ENCODE data around the gene PCGF1. TPM values are rescaled to one million over a fixed set of nuclear protein-coding genes. Genes with fewer than 3 reads are reported as not detected.

The PCGF1 gene
- total and polyA plus RNA-seq, 9 of the 15 experiments (the other 6 are each of a cell fraction or from before 2014, with no cell fraction given) = 20.3 to 45.7 (median 29.3) TPM

- TF ChIP-seq, protein P1, sequence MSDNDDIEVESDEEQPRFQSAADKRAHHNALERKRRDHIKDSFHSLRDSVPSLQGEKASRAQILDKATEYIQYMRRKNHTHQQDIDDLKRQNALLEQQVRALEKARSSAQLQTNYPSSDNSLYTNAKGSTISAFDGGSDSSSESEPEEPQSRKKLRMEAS (CRISPR knock-in tag; IDR thresholded peaks at IDR 0.05) = no peak; the same call in 1 of the 2 replicates
- TF ChIP-seq ATF1 (CRISPR knock-in tag; IDR thresholded peaks at IDR 0.05) (no peak), ATF1 (tag; IDR thresholded peaks at IDR 0.05) (peak; percentile 82), EP400 (IDR thresholded peaks at IDR 0.05) (peak; percentile 90), DNMT1 (IDR thresholded peaks at IDR 0.05) (peak; percentile 77; the same call in 1 of the 2 replicates), REST (IDR thresholded peaks at IDR 0.05; ENCODE audit: borderline replicate concordance) (peak; percentile 81; the same call in 1 of the 2 replicates), REST (CRISPR knock-in tag; IDR thresholded peaks at IDR 0.05; ENCODE audit: low read depth) (no peak), RBM25 (IDR thresholded peaks at IDR 0.05; ENCODE audit: low read depth, low read length, severe bottlenecking) (no peak), NR1H2 (CRISPR knock-in tag; IDR thresholded peaks at IDR 0.05) (0 out of 2 replicates have a peak, but pooled peaks have one; percentile 11), TEAD1 (CRISPR knock-in tag; IDR thresholded peaks at IDR 0.05) (peak; percentile 27 to 58; a peak in 1 of 4 replicates), ZEB2 (IDR thresholded peaks at IDR 0.05) (0 out of 2 replicates have a peak, but pooled peaks have one; percentile 24), DMBX1 (CRISPR knock-in tag; IDR thresholded peaks at IDR 0.05; ENCODE audit: borderline replicate concordance) (peak; percentile 26; the same call in 1 of the 2 replicates), SMARCB1 (IDR thresholded peaks at IDR 0.05; ENCODE audit: insufficient read length, low read depth) (no peak), CREM (IDR thresholded peaks at IDR 0.05; ENCODE audit: low read depth) (peak; percentile 71), ZNF197 (CRISPR knock-in tag; IDR thresholded peaks at IDR 0.05; ENCODE audit: low read depth) (no peak), MTA3 (IDR thresholded peaks at IDR 0.05; ENCODE audit: borderline replicate concordance) (peak; percentile 98), CBFB (CRISPR knock-in tag; IDR thresholded peaks at IDR 0.05) (0 out of 2 replicates have a peak, but pooled peaks have one; percentile 42)
- TF ChIP-seq, protein P2, sequence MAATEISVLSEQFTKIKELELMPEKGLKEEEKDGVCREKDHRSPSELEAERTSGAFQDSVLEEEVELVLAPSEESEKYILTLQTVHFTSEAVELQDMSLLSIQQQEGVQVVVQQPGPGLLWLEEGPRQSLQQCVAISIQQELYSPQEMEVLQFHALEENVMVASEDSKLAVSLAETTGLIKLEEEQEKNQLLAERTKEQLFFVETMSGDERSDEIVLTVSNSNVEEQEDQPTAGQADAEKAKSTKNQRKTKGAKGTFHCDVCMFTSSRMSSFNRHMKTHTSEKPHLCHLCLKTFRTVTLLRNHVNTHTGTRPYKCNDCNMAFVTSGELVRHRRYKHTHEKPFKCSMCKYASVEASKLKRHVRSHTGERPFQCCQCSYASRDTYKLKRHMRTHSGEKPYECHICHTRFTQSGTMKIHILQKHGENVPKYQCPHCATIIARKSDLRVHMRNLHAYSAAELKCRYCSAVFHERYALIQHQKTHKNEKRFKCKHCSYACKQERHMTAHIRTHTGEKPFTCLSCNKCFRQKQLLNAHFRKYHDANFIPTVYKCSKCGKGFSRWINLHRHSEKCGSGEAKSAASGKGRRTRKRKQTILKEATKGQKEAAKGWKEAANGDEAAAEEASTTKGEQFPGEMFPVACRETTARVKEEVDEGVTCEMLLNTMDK (IDR thresholded peaks at IDR 0.05; ENCODE audit: borderline replicate concordance, insufficient read depth, low read depth, low read length, poor library complexity, severe bottlenecking) = peak; percentile 55
Measured at GRCh38 chr2:74482801-74483674, 24.5 kb downstream of the PCGF1 start, which contains the start of the genes CCDC142 and TTC31 (continued).

All from K562 (cell line).